ENCODE data around the gene SERPINA12. TPM values are rescaled to one million over a fixed set of nuclear protein-coding genes. Genes with fewer than 3 reads are reported as not detected.
A peak's percentile ranks its signal among the peaks of the same experiment; 100 is the strongest.
"Not testable (repeated sequence)": the region's sequence is repeated elsewhere in the genome, so short reads cannot be mapped to it uniquely, and the experiment has no call there.

Gene SERPINA12
- total and polyA plus RNA-seq, 2 of the 13 experiments (the other 11 are each of a cell fraction or from before 2014, with no cell fraction given), result 0.08 TPM; not detected in 1

DNA sequence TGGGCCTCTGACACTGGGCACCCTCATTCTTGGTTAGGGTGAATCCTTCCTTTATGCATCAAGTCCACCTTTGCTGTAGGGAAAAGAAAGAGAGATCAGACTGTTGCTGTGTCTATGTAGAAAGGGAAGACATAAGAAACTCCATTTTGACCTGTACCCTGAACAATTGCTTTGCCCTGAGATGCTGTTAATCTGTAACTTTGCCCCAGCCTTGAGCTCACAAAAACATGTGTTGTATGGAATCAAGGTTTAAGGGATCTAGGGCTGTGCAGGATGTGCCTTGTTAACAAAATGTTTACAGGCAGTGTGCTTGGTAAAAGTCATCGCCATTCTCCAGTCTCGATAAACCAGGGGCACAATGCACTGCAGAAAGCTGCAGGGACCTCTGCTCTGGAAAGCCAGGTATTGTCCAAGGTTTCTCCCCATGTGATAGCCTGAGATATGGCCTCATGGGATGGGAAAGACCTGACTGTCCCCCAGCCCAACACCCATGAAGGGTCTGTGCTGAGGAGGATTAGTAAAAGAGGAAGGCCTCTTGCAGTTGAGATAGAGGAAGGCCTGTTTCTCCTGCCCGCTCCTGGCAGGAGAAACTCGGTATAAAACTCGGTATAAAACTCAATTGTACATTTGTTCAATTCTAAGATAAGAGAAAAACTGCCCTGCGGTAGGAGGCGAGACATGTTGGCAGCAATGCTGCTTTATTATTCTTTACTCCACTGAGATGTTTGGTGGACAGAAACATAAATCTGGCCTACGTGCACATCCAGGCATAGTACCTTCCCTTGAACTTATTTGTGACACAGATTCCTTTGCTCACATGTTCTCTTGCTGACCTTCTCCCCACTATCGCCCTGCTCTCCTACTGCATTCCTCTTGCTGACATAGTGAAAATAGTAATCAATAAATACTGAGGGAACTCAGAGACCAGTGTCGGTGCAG lies 26.9 kb downstream of the SERPINA12 start (continued):
- TF ChIP-seq MED1 (CRISPR knock-in tag; IDR thresholded peaks at IDR 0.05) (peak; percentile 99), HNF1B (CRISPR knock-in tag; IDR thresholded peaks at IDR 0.05) (peak; percentile 36; the same call in 1 of the 2 replicates), RBFOX2 (IDR thresholded peaks at IDR 0.05; ENCODE audit: low read depth, low read length) (peak; percentile 48), DRAP1 (CRISPR knock-in tag; IDR thresholded peaks at IDR 0.05) (peak; percentile 72), SOX13 (CRISPR knock-in tag; conservative IDR thresholded peaks at IDR 0.05 in 1 of 2, IDR thresholded peaks at IDR 0.05 in 1 of 2) (peak in 1 of 2 experiments; percentile 53; a peak in 2 of 4 replicates), RXRA (CRISPR knock-in tag; IDR thresholded peaks at IDR 0.05) (peak; percentile 48; the same call in 1 of the 2 replicates), RCOR2 (CRISPR knock-in tag; IDR thresholded peaks at IDR 0.05) (0 out of 2 replicates have a peak, but pooled peaks have one; percentile 50), ERF (CRISPR knock-in tag; IDR thresholded peaks at IDR 0.05) (peak; percentile 66; the same call in 1 of the 2 replicates), HNF4A (CRISPR knock-in tag; IDR thresholded peaks at IDR 0.05) (peak; percentile 47), ZBTB20 (CRISPR knock-in tag; IDR thresholded peaks at IDR 0.05; ENCODE audit: borderline replicate concordance, low read depth) (peak; percentile 67; the same call in 1 of the 2 replicates), NR2F6 (IDR thresholded peaks at IDR 0.05) (peak; percentile 63), NR2F6 (CRISPR knock-in tag; IDR thresholded peaks at IDR 0.05) (peak; percentile 80), SIX1 (CRISPR knock-in tag; IDR thresholded peaks at IDR 0.05; ENCODE audit: borderline replicate concordance) (0 out of 2 replicates have a peak, but pooled peaks have one; percentile 11)
- TF ChIP-seq, protein P1, sequence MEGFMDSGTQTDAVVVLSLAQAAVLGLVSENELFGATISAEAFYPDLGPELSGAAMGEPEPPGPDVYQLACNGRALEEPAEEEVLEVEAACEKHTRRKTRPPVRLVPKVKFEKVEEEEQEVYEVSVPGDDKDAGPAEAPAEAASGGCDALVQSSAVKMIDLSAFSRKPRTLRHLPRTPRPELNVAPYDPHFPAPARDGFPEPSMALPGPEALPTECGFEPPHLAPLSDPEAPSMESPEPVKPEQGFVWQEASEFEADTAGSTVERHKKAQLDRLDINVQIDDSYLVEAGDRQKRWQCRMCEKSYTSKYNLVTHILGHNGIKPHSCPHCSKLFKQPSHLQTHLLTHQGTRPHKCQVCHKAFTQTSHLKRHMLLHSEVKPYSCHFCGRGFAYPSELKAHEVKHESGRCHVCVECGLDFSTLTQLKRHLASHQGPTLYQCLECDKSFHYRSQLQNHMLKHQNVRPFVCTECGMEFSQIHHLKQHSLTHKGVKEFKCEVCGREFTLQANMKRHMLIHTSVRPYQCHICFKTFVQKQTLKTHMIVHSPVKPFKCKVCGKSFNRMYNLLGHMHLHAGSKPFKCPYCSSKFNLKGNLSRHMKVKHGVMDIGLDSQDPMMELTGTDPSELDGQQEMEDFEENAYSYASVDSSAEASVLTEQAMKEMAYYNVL (CRISPR knock-in tag; IDR thresholded peaks at IDR 0.05; ENCODE audit: borderline replicate concordance), result peak; percentile 83; the same call in 1 of the 2 replicates
- TF ChIP-seq SOX13 (IDR thresholded peaks at IDR 0.05), result not testable (repeated sequence)
- TF ChIP-seq, protein P2, sequence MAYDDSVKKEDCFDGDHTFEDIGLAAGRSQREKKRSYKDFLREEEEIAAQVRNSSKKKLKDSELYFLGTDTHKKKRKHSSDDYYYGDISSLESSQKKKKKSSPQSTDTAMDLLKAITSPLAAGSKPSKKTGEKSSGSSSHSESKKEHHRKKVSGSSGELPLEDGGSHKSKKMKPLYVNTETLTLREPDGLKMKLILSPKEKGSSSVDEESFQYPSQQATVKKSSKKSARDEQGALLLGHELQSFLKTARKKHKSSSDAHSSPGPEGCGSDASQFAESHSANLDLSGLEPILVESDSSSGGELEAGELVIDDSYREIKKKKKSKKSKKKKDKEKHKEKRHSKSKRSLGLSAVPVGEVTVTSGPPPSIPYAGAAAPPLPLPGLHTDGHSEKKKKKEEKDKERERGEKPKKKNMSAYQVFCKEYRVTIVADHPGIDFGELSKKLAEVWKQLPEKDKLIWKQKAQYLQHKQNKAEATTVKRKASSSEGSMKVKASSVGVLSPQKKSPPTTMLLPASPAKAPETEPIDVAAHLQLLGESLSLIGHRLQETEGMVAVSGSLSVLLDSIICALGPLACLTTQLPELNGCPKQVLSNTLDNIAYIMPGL (CRISPR knock-in tag; IDR thresholded peaks at IDR 0.05; ENCODE audit: borderline replicate concordance in 1 of 2, low read depth in 1 of 2), result 0 out of 4 replicates have a peak, but pooled peaks of 1 of the 2 experiments have one; percentile 4
- TF ChIP-seq, protein P3, sequence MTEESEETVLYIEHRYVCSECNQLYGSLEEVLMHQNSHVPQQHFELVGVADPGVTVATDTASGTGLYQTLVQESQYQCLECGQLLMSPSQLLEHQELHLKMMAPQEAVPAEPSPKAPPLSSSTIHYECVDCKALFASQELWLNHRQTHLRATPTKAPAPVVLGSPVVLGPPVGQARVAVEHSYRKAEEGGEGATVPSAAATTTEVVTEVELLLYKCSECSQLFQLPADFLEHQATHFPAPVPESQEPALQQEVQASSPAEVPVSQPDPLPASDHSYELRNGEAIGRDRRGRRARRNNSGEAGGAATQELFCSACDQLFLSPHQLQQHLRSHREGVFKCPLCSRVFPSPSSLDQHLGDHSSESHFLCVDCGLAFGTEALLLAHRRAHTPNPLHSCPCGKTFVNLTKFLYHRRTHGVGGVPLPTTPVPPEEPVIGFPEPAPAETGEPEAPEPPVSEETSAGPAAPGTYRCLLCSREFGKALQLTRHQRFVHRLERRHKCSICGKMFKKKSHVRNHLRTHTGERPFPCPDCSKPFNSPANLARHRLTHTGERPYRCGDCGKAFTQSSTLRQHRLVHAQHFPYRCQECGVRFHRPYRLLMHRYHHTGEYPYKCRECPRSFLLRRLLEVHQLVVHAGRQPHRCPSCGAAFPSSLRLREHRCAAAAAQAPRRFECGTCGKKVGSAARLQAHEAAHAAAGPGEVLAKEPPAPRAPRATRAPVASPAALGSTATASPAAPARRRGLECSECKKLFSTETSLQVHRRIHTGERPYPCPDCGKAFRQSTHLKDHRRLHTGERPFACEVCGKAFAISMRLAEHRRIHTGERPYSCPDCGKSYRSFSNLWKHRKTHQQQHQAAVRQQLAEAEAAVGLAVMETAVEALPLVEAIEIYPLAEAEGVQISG (CRISPR knock-in tag; IDR thresholded peaks at IDR 0.05), result peak; percentile 26; the same call in 1 of the 2 replicates

Measured in HepG2 (cell line).